Left ventricle myocardium inferior (tissue), 1 donor: ENCODE measurements around the gene SMIM43. TPM values are rescaled to one million over a fixed set of nuclear protein-coding genes. Genes with fewer than 3 reads are reported as not detected.

Experiments
- DNase-seq: peaks from one replicate; pipeline ENCODE4 v3.0.0-alpha.2; 2020
- H3K27ac ChIP-seq: fragments of 200-600 bp; replicated peaks from 2 replicates; pipeline ENCODE4 v1.8.0; 2021
- H3K27me3 ChIP-seq: fragments of 200-600 bp; 2 replicates; pipeline ENCODE4 v1.8.0; 2021; ENCODE audit warnings: low read depth
- H3K36me3 ChIP-seq: fragments of 200-600 bp; 2 replicates; pipeline ENCODE4 v1.8.0; 2021
- H3K4me1 ChIP-seq: fragments of 200-600 bp; 2 replicates; pipeline ENCODE4 v1.8.0; 2021
- H3K4me3 ChIP-seq: fragments of 200-600 bp; 2 replicates; pipeline ENCODE4 v1.8.0; 2021; ENCODE audit warnings: mild to moderate bottlenecking, moderate library complexity
- H3K9me3 ChIP-seq: fragments of 200-600 bp; replicated peaks from 2 replicates; pipeline ENCODE4 v1.8.0; 2021
- CTCF ChIP-seq: fragments of 200-600 bp; IDR thresholded peaks from 2 replicates; pipeline ENCODE4 v1.8.0; 2021; ENCODE audit warnings: antibody characterized with exemption, mild to moderate bottlenecking, borderline replicate concordance
- intact Hi-C: fragments of 100-400 bp; cut with micrococcal nuclease; formaldehyde crosslinking; loops from one replicate; pipeline ENCODE4 v1.11.0; 2022
- long read RNA-seq: library from polyadenylated mRNA; unstranded; transcript quantifications from one replicate; pipeline ENCODE4 v2.0.0, GENCODE V29; 2021
- total RNA-seq: library from RNA; stranded (reverse); fragmentation: NEBNext Ultra II Directional; extraction: Animal tissue kit (Norgen Biotek cat#: 25700); gene quantifications from one replicate; pipeline ENCODE4 v1.2.1, GENCODE V29; 2021
- donor health status: DM: no; HTN: yes; CAD: no; lungs with severe emphysema.

SMIM43 gene
- total RNA-seq = not detected
- long read RNA-seq = 0 reads

GRCh38 chr4:121764702-121765367 lies at the start of gene SMIM43:
TSS of gene SMIM43 (minus strand) at chr4:121765164. CDS start at chr4:121765105, 59 bp downstream.
- Histone ChIP-seq H3K27me3 (peaks cover 94% of the 10 kb centered on the region), H3K27ac (no peak within 1 kb of the TSS)
- intact Hi-C loops = no loop called here

GRCh38 chr4:121814756-121815155 lies 49.8 kb upstream of the SMIM43 start:
- no peak for DNase-seq
- Histone ChIP-seq H3K36me3 (peaks cover 81% of the 10 kb centered on the region), H3K4me3 (no peak overlapping the region), H3K27ac (no peak overlapping the region), H3K27me3 (no peaks in the 10 kb centered on the region), H3K4me1 (no peaks in the 10 kb centered on the region), H3K9me3 (no peaks in the 10 kb centered on the region)
- TF ChIP-seq CTCF = no peak
- intact Hi-C loops = no loop called here

More at GRCh38 chr4:121764702-121765367, at the start of gene SMIM43:
- DNase-seq = no peak
- H3K4me1 ChIP-seq = peaks cover 12% of the 10 kb centered on the region
- H3K9me3 ChIP-seq = no peaks in the 10 kb centered on the region
- H3K4me3 ChIP-seq = peak within 1 kb of the TSS; percentile 66
- no peak for TF ChIP-seq CTCF
- H3K36me3 ChIP-seq = no peaks in the 10 kb centered on the region

GRCh38 chr4:121811122-121811521 lies 46.2 kb upstream of the SMIM43 start:
- DNase-seq = no peak
- intact Hi-C loops = no loop called here
- no peaks in the 10 kb centered on the region for H3K27me3 ChIP-seq
- peaks cover 100% of the 10 kb centered on the region for H3K36me3 ChIP-seq
- H3K4me3 ChIP-seq = no peak overlapping the region
- no peaks in the 10 kb centered on the region for H3K4me1 ChIP-seq
- no peak overlapping the region for H3K27ac ChIP-seq
- H3K9me3 ChIP-seq = no peaks in the 10 kb centered on the region
- no peak for TF ChIP-seq CTCF

- DNase-seq = no peak
- intact Hi-C loops = no loop called here
- Histone ChIP-seq H3K9me3 (no peaks in the 10 kb centered on the region), H3K4me3 (no peak overlapping the region), H3K27me3 (no peaks in the 10 kb centered on the region), H3K4me1 (peaks cover 18% of the 10 kb centered on the region), H3K36me3 (peaks cover 89% of the 10 kb centered on the region), H3K27ac (no peak overlapping the region)
- TF ChIP-seq CTCF = no peak
Measured at GRCh38 chr4:121806411-121806810, 41.4 kb upstream of the SMIM43 start.

- Histone ChIP-seq H3K4me3 (peak overlapping the region; percentile 83), H3K36me3 (peaks cover 42% of the 10 kb centered on the region), H3K4me1 (peaks cover 28% of the 10 kb centered on the region), H3K27ac (peak overlapping the region; percentile 94), H3K9me3 (no peaks in the 10 kb centered on the region), H3K27me3 (no peaks in the 10 kb centered on the region)
- DNase-seq = no peak
- intact Hi-C loops = no loop called here
- TF ChIP-seq CTCF = no peak
Measured at GRCh38 chr4:121801715-121802075, 36.7 kb upstream of the SMIM43 start.
